Kidney (tissue), 14 donors: Measurements from ENCODE around the gene SET. TPM values are rescaled to one million over a fixed set of nuclear protein-coding genes. Genes with fewer than 3 reads are reported as not detected.

ENCODE experiments used
- DNase-seq, 5 donors: peaks; one replicate each; pipeline ENCODE4 v3.0.0-alpha.2; 2013 to 2020
- FAIRE-seq: peaks from 2 replicates; lab custom pipeline; 2012; peaks lifted over from hg19 to GRCh38; lab: Jason Lieb, UNC
- H3K27ac ChIP-seq, 2 donors: one replicate each; pipeline ENCODE4 v1.7.0; 2013; ENCODE audit warnings: low read depth in 2 of 2, low read length in 2 of 2, inconsistent platforms in 1 of 2
- H3K27me3 ChIP-seq: one replicate; pipeline ENCODE4 v1.7.1; 2013; ENCODE audit warnings: low read length, inconsistent platforms; ENCODE audit not compliant: control insufficient read depth, insufficient read depth
- H3K36me3 ChIP-seq, 3 donors: one replicate each; pipeline versions ENCODE4 v1.7.0 to v1.7.1; 2013; ENCODE audit warnings: low read length in 3 of 3, control low read depth in 1 of 3, inconsistent platforms in 1 of 3; ENCODE audit not compliant: insufficient read depth in 3 of 3, control insufficient read depth in 2 of 3
- H3K4me1 ChIP-seq, 3 donors: one replicate each; pipeline versions ENCODE4 v1.7.0 to v1.7.1; 2013; ENCODE audit warnings: low read length in 3 of 3, inconsistent platforms in 1 of 3, low read depth in 1 of 3; ENCODE audit not compliant: control insufficient read depth in 2 of 3, insufficient read depth in 2 of 3
- H3K4me3 ChIP-seq, 3 donors: one replicate each; pipeline versions ENCODE4 v1.7.0 to v1.8.1; 2013; ENCODE audit warnings: low read length in 3 of 3, control low read depth in 1 of 3, inconsistent platforms in 1 of 3
- H3K9ac ChIP-seq, 3 donors: one replicate each; pipeline versions ENCODE4 v1.7.0 to v1.7.1; 2013; ENCODE audit warnings: low read length in 3 of 3, control low read depth in 1 of 3, inconsistent platforms in 1 of 3
- H3K9me3 ChIP-seq, 3 donors: one replicate each; pipeline versions ENCODE4 v1.7.0 to v1.7.1; 2013; ENCODE audit warnings: low read length in 3 of 3, control low read depth in 1 of 3, inconsistent platforms in 1 of 3; ENCODE audit not compliant: control insufficient read depth in 2 of 3, insufficient read depth in 1 of 3
- CTCF ChIP-seq: IDR thresholded peaks from 3 replicates; pipeline ENCODE4 v1.5.1; 2012; ENCODE audit warnings: mild to moderate bottlenecking, moderate library complexity, borderline replicate concordance; ENCODE audit not compliant: insufficient read depth; ENCODE audit errors: extremely low read depth
- intact Hi-C: fragments of 100-400 bp; cut with DNase I; formaldehyde crosslinking; loops from one replicate; pipeline ENCODE4 v1.11.1; 2022
- polyA plus RNA-seq: library from polyadenylated mRNA; stranded (reverse); fragments of 350-450 nt; fragmentation: Illumina TruSeq; extraction: RNeasy Lipid Tissue Mini Kit (QIAGEN cat#74804); gene quantifications from one replicate; pipeline ENCODE4 v1.2.3, GENCODE V29; 2014; ENCODE audit warnings: low read depth, low replicate concordance; ENCODE audit not compliant: insufficient read depth
- total RNA-seq: library from RNA; stranded (reverse); fragmentation: NEBNext Ultra II Directional; extraction: Animal tissue kit (Norgen Biotek cat#: 25700); gene quantifications from one replicate; pipeline ENCODE4 v1.2.1, GENCODE V29; 2021
- donor health status: control.
- donor health status: control.
- donor health status: control.
- donor health status: control.
- donor health status: control.
- donor health status: DM: yes; HTN: yes; CAD: no.
- donor health status: Normal renal cell carcinoma (clear cell type).

The SET gene
- total and polyA plus RNA-seq, 2 donors from 2014 or later, result 127 to 247 TPM

- Histone ChIP-seq H3K27ac (no peak overlapping the region), H3K9ac (no peak overlapping the region), H3K9me3 (no peaks in the 10 kb centered on the region), H3K4me3 (no peak overlapping the region), H3K36me3 (peaks cover 0 to 13% (median 5%) of the 10 kb centered on the region in 3 donors), H3K4me1 (peaks cover 0 to 2% (median 0%) of the 10 kb centered on the region in 3 donors), H3K27me3 (no peaks in the 10 kb centered on the region)
- peak in 1 of 5 donors; percentile 27 for DNase-seq
- FAIRE-seq, result no peak
- no peak for TF ChIP-seq CTCF
- intact Hi-C loops, result no loop called here
These were observed 43.6 kb downstream of the SET start for GRCh38 chr9:128732576-128732975.

- intact Hi-C loops, result no loop called here
- peak overlapping the region in 1 of 2 donors; percentile 13 for H3K27ac ChIP-seq
- H3K4me3 ChIP-seq, result no peak overlapping the region
- no peak for FAIRE-seq
- H3K4me1 ChIP-seq, result peaks cover 0 to 2% (median 0%) of the 10 kb centered on the region in 3 donors
- peaks cover 0 to 13% (median 5%) of the 10 kb centered on the region in 3 donors for H3K36me3 ChIP-seq
- peak in 4 of 5 donors; percentile 89 to 94 (median 90) for DNase-seq
- H3K9ac ChIP-seq, result peak overlapping the region in 1 of 3 donors; percentile 49
- no peaks in the 10 kb centered on the region for H3K9me3 ChIP-seq
- H3K27me3 ChIP-seq, result no peaks in the 10 kb centered on the region
- peak; percentile 66 for TF ChIP-seq CTCF
These were observed 44.2 kb downstream of the SET start for GRCh38 chr9:128733256-128733655.

GRCh38 chr9:128735373-128735772 is 46.4 kb downstream of the SET start:
- Histone ChIP-seq H3K36me3 (peaks cover 0 to 20% (median 10%) of the 10 kb centered on the region in 3 donors), H3K4me1 (peaks cover 0 to 2% (median 0%) of the 10 kb centered on the region in 3 donors), H3K27ac (no peak overlapping the region), H3K9me3 (no peaks in the 10 kb centered on the region), H3K27me3 (no peaks in the 10 kb centered on the region), H3K4me3 (no peak overlapping the region), H3K9ac (no peak overlapping the region)
- intact Hi-C loops, result no loop called here
- FAIRE-seq, result no peak
- DNase-seq, result peak in 2 of 5 donors; percentile 19 to 53
- TF ChIP-seq CTCF, result no peak

GRCh38 chr9:128742401-128742800 is 53.4 kb downstream of the SET start:
- DNase-seq, result no peak
- intact Hi-C loops, result no loop called here
- H3K27ac ChIP-seq, result no peak overlapping the region
- FAIRE-seq, result no peak
- H3K9ac ChIP-seq, result no peak overlapping the region
- no peaks in the 10 kb centered on the region for H3K9me3 ChIP-seq
- H3K27me3 ChIP-seq, result no peaks in the 10 kb centered on the region
- H3K36me3 ChIP-seq, result peaks cover 0 to 24% (median 11%) of the 10 kb centered on the region in 3 donors
- no peak for TF ChIP-seq CTCF
- no peak overlapping the region for H3K4me3 ChIP-seq
- H3K4me1 ChIP-seq, result no peaks in the 10 kb centered on the region
